Measurements from ENCODE around the gene AUTS2. TPM values are rescaled to one million over a fixed set of nuclear protein-coding genes. Genes with fewer than 3 reads are reported as not detected.

The AUTS2 gene
- polyA plus RNA-seq, 1 donor from 2014 or later = 97.3 TPM

DNA sequence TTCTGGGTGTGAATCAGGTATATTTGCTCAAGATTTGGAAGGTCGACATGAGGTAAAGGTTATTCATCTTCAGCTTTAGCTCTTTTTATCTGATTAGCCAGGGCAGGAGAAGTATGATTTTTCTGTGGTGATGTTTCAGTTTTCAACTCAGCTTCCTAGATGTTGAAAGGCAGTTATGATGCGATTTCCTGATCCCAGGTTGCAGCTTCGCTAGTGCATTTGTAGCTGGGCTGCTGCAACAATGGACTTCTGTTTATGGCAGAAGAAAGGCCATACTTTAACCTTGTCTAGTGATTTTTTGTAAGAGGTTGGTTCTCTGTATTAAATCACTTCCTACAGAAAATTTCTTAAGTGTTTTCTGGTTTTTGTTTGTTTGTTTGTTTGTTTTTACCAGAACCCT lies 619.3 kb downstream of the AUTS2 start:
- no peak overlapping the region for H3K27ac ChIP-seq (ENCODE audit: low read length)
- H3K4me2 ChIP-seq (ENCODE audit: low read length) = no peak overlapping the region
- TF ChIP-seq SMC3 (conservative IDR thresholded peaks at IDR 0.05; ENCODE audit: poor library complexity) (no peak), RAD21 (conservative IDR thresholded peaks at IDR 0.05) (no peak), EZH2 (IDR thresholded peaks at IDR 0.05; ENCODE audit: borderline replicate concordance, insufficient read depth, low read length, poor library complexity, severe bottlenecking) (no peak), POLR2AphosphoS5 (IDR thresholded peaks at IDR 0.05) (no peak)
- no peaks in the 10 kb centered on the region for H4K20me1 ChIP-seq (ENCODE audit: insufficient read depth)
- no peak overlapping the region for H3K9ac ChIP-seq (ENCODE audit: low read length)
- no peaks in the 10 kb centered on the region for H3K9me2 ChIP-seq (ENCODE audit: insufficient read depth, low read length)
- no peak overlapping the region for H2AFZ ChIP-seq (ENCODE audit: low read depth, low read length)
- no peaks in the 10 kb centered on the region for H3K79me2 ChIP-seq (replicated peaks; ENCODE audit: insufficient read depth, low read length)
- H3K27me3 ChIP-seq (ENCODE audit: insufficient read depth, low read depth, low read length) = no peaks in the 10 kb centered on the region
- no peaks in the 10 kb centered on the region for H3F3A ChIP-seq (ENCODE audit: insufficient read depth, low read length, poor library complexity, severe bottlenecking)
- no peak overlapping the region for H3K4me3 ChIP-seq (ENCODE audit: low read length)
- no peaks in the 10 kb centered on the region for H3K9me3 ChIP-seq (ENCODE audit: low read length)
- H3K36me3 ChIP-seq (ENCODE audit: insufficient read depth, low read length) = no peaks in the 10 kb centered on the region

DNA sequence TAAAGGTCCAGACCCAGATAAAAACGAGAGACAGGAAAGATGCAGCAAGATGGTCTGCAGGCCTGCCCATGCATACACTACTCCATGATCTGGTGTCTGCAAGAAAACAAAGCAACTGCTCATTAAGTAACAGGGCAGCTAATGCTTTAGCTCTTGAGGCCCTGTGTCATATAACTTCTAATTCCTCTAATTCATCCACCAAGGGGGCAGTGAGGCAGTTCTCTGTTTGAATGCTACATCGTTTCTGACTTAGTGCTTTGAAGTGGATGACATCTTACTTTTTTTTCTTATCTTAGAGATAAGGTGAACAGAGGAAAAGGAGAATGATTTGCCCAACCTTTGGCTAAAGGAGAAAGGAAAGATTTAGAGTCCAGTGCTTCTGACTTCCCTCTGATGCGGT lies 619.7 kb downstream of the AUTS2 start:
- Histone ChIP-seq H3K9me3 (ENCODE audit: low read length) (no peaks in the 10 kb centered on the region), H3K36me3 (ENCODE audit: insufficient read depth, low read length) (no peaks in the 10 kb centered on the region), H3K79me2 (replicated peaks; ENCODE audit: insufficient read depth, low read length) (no peaks in the 10 kb centered on the region), H3K27ac (ENCODE audit: low read length) (no peak overlapping the region), H4K20me1 (ENCODE audit: insufficient read depth) (no peaks in the 10 kb centered on the region), H3K4me3 (ENCODE audit: low read length) (no peak overlapping the region), H3F3A (ENCODE audit: insufficient read depth, low read length, poor library complexity, severe bottlenecking) (no peaks in the 10 kb centered on the region), H3K27me3 (ENCODE audit: insufficient read depth, low read depth, low read length) (no peaks in the 10 kb centered on the region), H3K9ac (ENCODE audit: low read length) (no peak overlapping the region), H2AFZ (ENCODE audit: low read depth, low read length) (no peak overlapping the region), H3K9me2 (ENCODE audit: insufficient read depth, low read length) (no peaks in the 10 kb centered on the region), H3K4me2 (ENCODE audit: low read length) (no peak overlapping the region)
- TF ChIP-seq TAF1 (IDR thresholded peaks at IDR 0.05; ENCODE audit: low read depth) (no peak), POLR2AphosphoS5 (IDR thresholded peaks at IDR 0.05) (no peak), EP300 (conservative IDR thresholded peaks at IDR 0.05; ENCODE audit: poor library complexity, severe bottlenecking) (no peak), SMC3 (conservative IDR thresholded peaks at IDR 0.05; ENCODE audit: poor library complexity) (no peak), RAD21 (conservative IDR thresholded peaks at IDR 0.05) (no peak), MXI1 (conservative IDR thresholded peaks at IDR 0.05; ENCODE audit: poor library complexity, severe bottlenecking) (no peak), EZH2 (IDR thresholded peaks at IDR 0.05; ENCODE audit: borderline replicate concordance, insufficient read depth, low read length, poor library complexity, severe bottlenecking) (no peak)
- TF ChIP-seq, protein P1, sequence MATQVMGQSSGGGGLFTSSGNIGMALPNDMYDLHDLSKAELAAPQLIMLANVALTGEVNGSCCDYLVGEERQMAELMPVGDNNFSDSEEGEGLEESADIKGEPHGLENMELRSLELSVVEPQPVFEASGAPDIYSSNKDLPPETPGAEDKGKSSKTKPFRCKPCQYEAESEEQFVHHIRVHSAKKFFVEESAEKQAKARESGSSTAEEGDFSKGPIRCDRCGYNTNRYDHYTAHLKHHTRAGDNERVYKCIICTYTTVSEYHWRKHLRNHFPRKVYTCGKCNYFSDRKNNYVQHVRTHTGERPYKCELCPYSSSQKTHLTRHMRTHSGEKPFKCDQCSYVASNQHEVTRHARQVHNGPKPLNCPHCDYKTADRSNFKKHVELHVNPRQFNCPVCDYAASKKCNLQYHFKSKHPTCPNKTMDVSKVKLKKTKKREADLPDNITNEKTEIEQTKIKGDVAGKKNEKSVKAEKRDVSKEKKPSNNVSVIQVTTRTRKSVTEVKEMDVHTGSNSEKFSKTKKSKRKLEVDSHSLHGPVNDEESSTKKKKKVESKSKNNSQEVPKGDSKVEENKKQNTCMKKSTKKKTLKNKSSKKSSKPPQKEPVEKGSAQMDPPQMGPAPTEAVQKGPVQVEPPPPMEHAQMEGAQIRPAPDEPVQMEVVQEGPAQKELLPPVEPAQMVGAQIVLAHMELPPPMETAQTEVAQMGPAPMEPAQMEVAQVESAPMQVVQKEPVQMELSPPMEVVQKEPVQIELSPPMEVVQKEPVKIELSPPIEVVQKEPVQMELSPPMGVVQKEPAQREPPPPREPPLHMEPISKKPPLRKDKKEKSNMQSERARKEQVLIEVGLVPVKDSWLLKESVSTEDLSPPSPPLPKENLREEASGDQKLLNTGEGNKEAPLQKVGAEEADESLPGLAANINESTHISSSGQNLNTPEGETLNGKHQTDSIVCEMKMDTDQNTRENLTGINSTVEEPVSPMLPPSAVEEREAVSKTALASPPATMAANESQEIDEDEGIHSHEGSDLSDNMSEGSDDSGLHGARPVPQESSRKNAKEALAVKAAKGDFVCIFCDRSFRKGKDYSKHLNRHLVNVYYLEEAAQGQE (IDR thresholded peaks at IDR 0.05; ENCODE audit: borderline replicate concordance) = no peak
- TF ChIP-seq, protein P2, sequence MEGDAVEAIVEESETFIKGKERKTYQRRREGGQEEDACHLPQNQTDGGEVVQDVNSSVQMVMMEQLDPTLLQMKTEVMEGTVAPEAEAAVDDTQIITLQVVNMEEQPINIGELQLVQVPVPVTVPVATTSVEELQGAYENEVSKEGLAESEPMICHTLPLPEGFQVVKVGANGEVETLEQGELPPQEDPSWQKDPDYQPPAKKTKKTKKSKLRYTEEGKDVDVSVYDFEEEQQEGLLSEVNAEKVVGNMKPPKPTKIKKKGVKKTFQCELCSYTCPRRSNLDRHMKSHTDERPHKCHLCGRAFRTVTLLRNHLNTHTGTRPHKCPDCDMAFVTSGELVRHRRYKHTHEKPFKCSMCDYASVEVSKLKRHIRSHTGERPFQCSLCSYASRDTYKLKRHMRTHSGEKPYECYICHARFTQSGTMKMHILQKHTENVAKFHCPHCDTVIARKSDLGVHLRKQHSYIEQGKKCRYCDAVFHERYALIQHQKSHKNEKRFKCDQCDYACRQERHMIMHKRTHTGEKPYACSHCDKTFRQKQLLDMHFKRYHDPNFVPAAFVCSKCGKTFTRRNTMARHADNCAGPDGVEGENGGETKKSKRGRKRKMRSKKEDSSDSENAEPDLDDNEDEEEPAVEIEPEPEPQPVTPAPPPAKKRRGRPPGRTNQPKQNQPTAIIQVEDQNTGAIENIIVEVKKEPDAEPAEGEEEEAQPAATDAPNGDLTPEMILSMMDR (IDR thresholded peaks at IDR 0.05; ENCODE audit: poor library complexity, severe bottlenecking) = no peak
